GM10248 (cell line): Measurements from ENCODE around the gene CASP10.

Source experiments
- CTCF ChIA-PET: fragments of 300-600 bp; sonication (Branson Sonifier 250); formaldehyde crosslinking; extraction: SDS; loops from one replicate; lab custom pipeline; 2021; ENCODE audit warnings: antibody characterized with exemption; lab: Yijun Ruan, JAX
- POLR2A ChIA-PET: fragments of 350-650 bp; sonication (Branson Sonifier 250); formaldehyde crosslinking; extraction: SDS; loops from one replicate; lab custom pipeline; 2020; ENCODE audit warnings: antibody characterized with exemption; lab: Yijun Ruan, JAX
- DNase-seq: peaks from one replicate; pipeline ENCODE4 v3.0.0; 2012; ENCODE audit errors: extremely low spot score
- CTCF ChIP-seq: IDR thresholded peaks from 2 replicates; pipeline ENCODE4 v1.5.1; 2012; ENCODE audit warnings: mild to moderate bottlenecking, low read depth; ENCODE audit errors: extremely low read depth, missing control alignments, control extremely low read depth

CASP10 gene

GRCh38 chr2:201276511-201276910 lies 93.6 kb downstream of the CASP10 start:
- no peak for TF ChIP-seq CTCF
- CTCF ChIA-PET = interaction anchor here (0.8 to 1.6 kb wide), 3 partner anchors 9 to 44 kb away, joined by 3 to 4 read pairs (median 3); no protein-coding TSS in a partner anchor
- POLR2A ChIA-PET = no interaction called here
- DNase-seq = no peak
